Effector memory CD8-positive, alpha-beta T cell (primary cell): ENCODE data around the gene CYS1.

ENCODE experiments used
- ATAC-seq: fragments of 150-1000 bp; cut with Tn5 transposase; replicated peaks from 2 replicates; pipeline ENCODE4 v1.10.0; 2021; ENCODE audit warnings: mild to moderate bottlenecking, moderate library complexity
- DNase-seq, 3 experiments: peaks; one replicate each; pipeline ENCODE4 v3.0.0; 2021
- H3K27ac Mint-ChIP-seq, 2 donors: one replicate each; pipeline ENCODE4 v1.8.0; 2022; ENCODE audit warnings: mild to moderate bottlenecking in 2 of 2, mixed read lengths in 2 of 2, moderate library complexity in 2 of 2
- H3K27me3 Mint-ChIP-seq, 2 donors: one replicate each; pipeline ENCODE4 v1.8.0; 2022; ENCODE audit warnings: mixed read lengths in 2 of 2
- H3K36me3 Mint-ChIP-seq: one replicate; pipeline ENCODE4 v1.8.0; 2022; ENCODE audit warnings: mild to moderate bottlenecking, moderate library complexity, mixed read lengths; ENCODE audit not compliant: insufficient read depth
- H3K4me1 Mint-ChIP-seq, 2 donors: one replicate each; pipeline ENCODE4 v1.8.0; 2022; ENCODE audit warnings: low read depth in 2 of 2, mixed read lengths in 2 of 2
- H3K4me3 Mint-ChIP-seq, 2 donors: one replicate each; pipeline ENCODE4 v1.8.0; 2022; ENCODE audit warnings: mild to moderate bottlenecking in 2 of 2, mixed read lengths in 2 of 2, moderate library complexity in 2 of 2
- H3K9me3 Mint-ChIP-seq, 2 donors: one replicate each; pipeline ENCODE4 v1.8.0; 2022; ENCODE audit warnings: mixed read lengths in 2 of 2

Gene CYS1

DNA sequence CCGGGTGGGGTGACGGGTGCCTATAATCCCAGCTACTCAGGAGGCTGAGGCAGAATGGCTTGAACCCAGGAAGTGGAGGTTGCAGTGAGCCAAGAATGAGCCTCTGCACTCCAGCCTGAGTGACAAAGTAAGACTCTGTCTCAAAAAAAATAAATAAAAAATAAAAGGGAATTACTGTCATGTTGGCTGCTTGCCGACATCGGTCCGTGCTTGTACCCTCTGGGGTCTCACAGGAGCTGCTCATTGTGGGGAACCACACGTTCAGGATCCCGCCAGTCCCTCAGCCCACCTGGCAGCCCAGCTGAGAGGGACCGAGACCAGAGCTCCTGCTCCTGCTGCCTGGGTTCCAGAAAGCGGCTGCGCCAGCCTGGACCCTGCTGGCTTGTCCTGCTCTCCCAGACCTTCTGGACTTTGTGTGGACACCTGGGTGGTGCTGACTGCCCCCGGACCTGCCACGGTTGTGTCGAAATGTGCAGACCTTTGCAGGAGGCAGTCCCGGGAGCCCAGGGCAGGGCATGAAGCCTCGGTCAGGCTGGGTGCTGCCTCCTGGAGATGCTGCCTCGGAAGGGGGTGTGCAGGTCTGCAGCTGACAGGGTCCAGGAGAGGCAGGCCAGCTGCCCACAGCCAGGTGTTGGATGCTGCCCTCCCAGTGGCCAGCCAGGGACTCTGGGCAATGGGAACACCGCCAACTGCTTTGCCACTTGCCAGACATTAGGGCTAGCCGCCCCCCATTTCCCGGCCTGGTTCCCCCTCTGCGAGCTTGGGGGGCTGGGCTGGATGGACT, 20.5 kb downstream of the CYS1 start:
- DNase-seq: no peak
- H3K4me1 Mint-ChIP-seq: no peaks in the 10 kb centered on the region
- H3K4me3 Mint-ChIP-seq: no peak overlapping the region
- peaks cover 0 to 18% of the 10 kb centered on the region in 2 donors for H3K27me3 Mint-ChIP-seq
- peaks cover 11% of the 10 kb centered on the region for H3K36me3 Mint-ChIP-seq
- no peak for ATAC-seq
- H3K9me3 Mint-ChIP-seq: no peaks in the 10 kb centered on the region
- H3K27ac Mint-ChIP-seq: no peak overlapping the region

DNA sequence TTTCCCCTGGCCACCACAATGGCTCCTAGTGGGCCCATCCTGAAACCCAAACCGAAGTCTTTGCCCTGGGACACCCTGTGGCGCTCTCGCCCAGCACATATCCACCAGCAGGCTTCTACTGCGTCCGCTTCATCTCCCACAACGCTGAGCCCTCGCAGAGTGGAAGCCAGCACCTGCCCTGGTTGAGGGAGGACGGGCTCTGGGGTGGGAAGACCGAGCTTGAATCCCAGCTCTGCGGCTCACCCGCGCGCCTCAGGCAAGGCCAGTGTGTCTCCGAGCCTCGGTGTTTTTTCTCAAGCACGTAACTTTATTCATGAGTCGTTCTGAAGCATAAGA, 21.2 kb downstream of the CYS1 start:
- no peak for DNase-seq
- no peak for ATAC-seq
- Mint-ChIP-seq H3K9me3 (no peaks in the 10 kb centered on the region), H3K4me1 (no peaks in the 10 kb centered on the region), H3K27me3 (peaks cover 0 to 18% of the 10 kb centered on the region in 2 donors), H3K36me3 (peaks cover 17% of the 10 kb centered on the region), H3K27ac (no peak overlapping the region), H3K4me3 (no peak overlapping the region)

GRCh38 chr2:10058251-10059015, 21.8 kb downstream of the CYS1 start:
- no peak overlapping the region for H3K4me3 Mint-ChIP-seq
- no peak overlapping the region for H3K27ac Mint-ChIP-seq
- H3K27me3 Mint-ChIP-seq: peaks cover 0 to 18% of the 10 kb centered on the region in 2 donors
- peaks cover 18% of the 10 kb centered on the region for H3K36me3 Mint-ChIP-seq
- no peaks in the 10 kb centered on the region for H3K9me3 Mint-ChIP-seq
- H3K4me1 Mint-ChIP-seq: no peaks in the 10 kb centered on the region
- DNase-seq: no peak
- ATAC-seq: no peak

GRCh38 chr2:10057231-10058107, 22.7 kb downstream of the CYS1 start:
- Mint-ChIP-seq H3K4me3 (no peak overlapping the region), H3K4me1 (no peaks in the 10 kb centered on the region), H3K9me3 (no peaks in the 10 kb centered on the region), H3K27me3 (peaks cover 0 to 18% of the 10 kb centered on the region in 2 donors), H3K36me3 (peaks cover 28% of the 10 kb centered on the region), H3K27ac (no peak overlapping the region)
- ATAC-seq (no peak), DNase-seq (no peak)

DNA sequence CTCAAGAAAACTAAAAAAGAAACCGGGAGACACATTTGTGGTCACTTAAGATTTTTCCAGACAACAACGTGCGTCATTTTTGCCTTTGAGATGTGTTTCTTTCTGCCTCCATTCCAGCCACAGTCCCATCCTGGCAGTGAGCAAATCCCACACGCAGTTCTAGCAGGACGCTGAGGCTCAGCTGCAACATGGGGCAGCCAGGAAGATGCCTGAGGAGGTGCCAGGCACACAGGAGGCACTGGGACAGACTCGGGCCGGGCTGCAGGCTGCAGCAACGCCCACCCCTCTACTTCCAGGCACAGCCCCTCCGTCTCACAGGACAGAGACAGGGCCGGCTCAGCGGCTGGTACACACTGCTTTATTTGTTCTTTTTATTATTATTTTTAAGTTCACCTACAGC, 23.8 kb downstream of the CYS1 start:
- Mint-ChIP-seq H3K4me1 (no peaks in the 10 kb centered on the region), H3K4me3 (no peak overlapping the region), H3K9me3 (no peaks in the 10 kb centered on the region), H3K36me3 (peaks cover 38% of the 10 kb centered on the region), H3K27me3 (peaks cover 0 to 15% of the 10 kb centered on the region in 2 donors), H3K27ac (no peak overlapping the region)
- no peak for DNase-seq
- ATAC-seq: no peak

DNA sequence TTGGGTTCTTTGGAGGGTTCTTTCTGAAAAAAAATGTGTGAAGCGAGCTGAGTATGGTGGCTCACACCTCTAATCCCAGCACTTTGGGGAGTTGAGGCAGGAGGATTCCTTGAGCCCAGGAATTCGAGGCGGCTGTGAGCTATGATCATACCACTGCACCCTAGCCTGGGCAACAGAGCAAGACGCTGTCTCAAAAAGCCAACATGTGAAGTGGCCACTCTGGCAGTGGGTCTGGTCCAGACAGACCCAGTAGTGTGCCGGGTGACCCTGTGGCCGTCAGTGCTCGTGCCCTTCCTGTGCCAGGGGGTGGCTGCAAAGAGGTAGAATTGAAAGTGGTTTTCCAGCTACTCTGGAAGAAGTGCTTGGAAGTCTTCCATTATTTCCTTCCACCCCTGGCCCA, 25.2 kb downstream of the CYS1 start:
- no peak overlapping the region for H3K27ac Mint-ChIP-seq
- no peak for ATAC-seq
- no peaks in the 10 kb centered on the region for H3K9me3 Mint-ChIP-seq
- H3K36me3 Mint-ChIP-seq: peaks cover 52% of the 10 kb centered on the region
- no peak for DNase-seq
- H3K4me3 Mint-ChIP-seq: no peak overlapping the region
- H3K4me1 Mint-ChIP-seq: no peaks in the 10 kb centered on the region
- peaks cover 0 to 9% of the 10 kb centered on the region in 2 donors for H3K27me3 Mint-ChIP-seq

- no peak overlapping the region for H3K4me3 Mint-ChIP-seq
- H3K27me3 Mint-ChIP-seq: peaks cover 0 to 9% of the 10 kb centered on the region in 2 donors
- ATAC-seq (no peak), DNase-seq (no peak)
- no peak overlapping the region for H3K27ac Mint-ChIP-seq
- H3K36me3 Mint-ChIP-seq: peaks cover 56% of the 10 kb centered on the region
- H3K9me3 Mint-ChIP-seq: no peaks in the 10 kb centered on the region
- H3K4me1 Mint-ChIP-seq: peaks cover 2 to 3% of the 10 kb centered on the region in 2 donors
Observed at GRCh38 chr2:10054424-10054823, 25.8 kb downstream of the CYS1 start.

DNA sequence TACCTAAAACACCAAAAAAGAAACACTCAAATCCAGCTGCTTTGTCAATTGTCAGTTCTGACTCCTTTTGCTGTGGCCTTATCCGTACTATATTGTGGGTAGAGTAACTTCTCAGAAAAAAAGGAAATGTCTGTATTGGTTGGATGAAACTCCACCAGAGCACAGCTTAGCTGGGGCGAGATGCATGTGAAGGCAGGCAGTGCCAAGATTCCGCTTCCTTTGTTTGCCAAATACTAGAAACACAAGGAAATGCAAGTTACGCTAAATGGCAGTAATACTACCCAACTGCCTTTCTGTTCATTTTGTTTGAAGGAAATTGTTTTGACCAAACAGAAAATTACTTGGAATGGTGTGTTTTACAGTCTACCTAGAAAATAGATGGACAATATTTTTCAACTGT, 26.9 kb downstream of the CYS1 start:
- DNase-seq (no peak), ATAC-seq (no peak)
- no peaks in the 10 kb centered on the region for H3K9me3 Mint-ChIP-seq
- no peak overlapping the region for H3K4me3 Mint-ChIP-seq
- peaks cover 2 to 5% of the 10 kb centered on the region in 2 donors for H3K4me1 Mint-ChIP-seq
- H3K27ac Mint-ChIP-seq: no peak overlapping the region
- H3K36me3 Mint-ChIP-seq: peaks cover 59% of the 10 kb centered on the region
- peaks cover 0 to 9% of the 10 kb centered on the region in 2 donors for H3K27me3 Mint-ChIP-seq

GRCh38 chr2:10052216-10052615, 28.0 kb downstream of the CYS1 start:
- Mint-ChIP-seq H3K36me3 (peaks cover 65% of the 10 kb centered on the region), H3K9me3 (no peaks in the 10 kb centered on the region)

GRCh38 chr2:10048501-10049171, 31.6 kb downstream of the CYS1 start:
- ATAC-seq (no peak), DNase-seq (peak; percentile 26 to 33 (median 27))
- Mint-ChIP-seq H3K4me3 (no peak overlapping the region), H3K27me3 (no peaks in the 10 kb centered on the region), H3K27ac (no peak overlapping the region), H3K4me1 (peaks cover 11 to 12% of the 10 kb centered on the region in 2 donors), H3K36me3 (peaks cover 69% of the 10 kb centered on the region), H3K9me3 (no peaks in the 10 kb centered on the region)

More at GRCh38 chr2:10052216-10052615, 28.0 kb downstream of the CYS1 start:
- H3K27me3 Mint-ChIP-seq: peaks cover 0 to 2% of the 10 kb centered on the region in 2 donors
- ATAC-seq (no peak), DNase-seq (no peak)
- no peak overlapping the region for H3K27ac Mint-ChIP-seq
- H3K4me3 Mint-ChIP-seq: no peak overlapping the region
- peaks cover 4 to 5% of the 10 kb centered on the region in 2 donors for H3K4me1 Mint-ChIP-seq

- Mint-ChIP-seq H3K4me3 (no peak overlapping the region), H3K36me3 (peaks cover 64% of the 10 kb centered on the region), H3K27ac (peak overlapping the region in 1 of 2 donors; percentile 81), H3K27me3 (no peaks in the 10 kb centered on the region), H3K9me3 (no peaks in the 10 kb centered on the region), H3K4me1 (peaks cover 11 to 12% of the 10 kb centered on the region in 2 donors)
- DNase-seq (no peak), ATAC-seq (no peak)
Observed at GRCh38 chr2:10047616-10048500, 32.4 kb downstream of the CYS1 start.

DNA sequence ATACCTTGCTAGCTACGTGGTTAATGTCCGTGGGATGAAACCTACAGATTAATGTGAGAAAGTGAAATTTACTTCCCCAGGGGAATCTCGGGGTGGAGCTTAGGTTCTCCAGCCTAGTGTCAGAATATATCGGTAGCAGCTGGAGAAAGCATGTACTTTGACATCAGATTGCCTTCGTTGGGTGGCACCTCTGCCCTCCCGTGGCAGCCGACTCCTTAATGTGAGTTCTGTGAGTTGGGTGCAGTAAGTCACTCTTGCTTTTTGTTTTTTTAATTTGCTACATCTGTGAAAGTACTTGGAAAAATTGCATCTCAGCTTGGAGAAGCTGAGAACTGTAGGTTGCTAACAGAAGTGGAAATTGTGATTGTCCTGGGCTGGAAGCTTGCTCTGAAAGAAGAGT, 33.3 kb downstream of the CYS1 start:
- H3K4me3 Mint-ChIP-seq: no peak overlapping the region
- H3K4me1 Mint-ChIP-seq: peaks cover 17 to 18% of the 10 kb centered on the region in 2 donors
- peak overlapping the region in 1 of 2 donors; percentile 81 for H3K27ac Mint-ChIP-seq
- ATAC-seq (no peak), DNase-seq (no peak)
- no peaks in the 10 kb centered on the region for H3K27me3 Mint-ChIP-seq
- H3K9me3 Mint-ChIP-seq: no peaks in the 10 kb centered on the region
- peaks cover 63% of the 10 kb centered on the region for H3K36me3 Mint-ChIP-seq
